Trophoblast cell (in vitro differentiated cells and primary cell): ENCODE measurements around the gene ALK.

Experiments
- DNase-seq, 2 donors: peaks; one replicate each; pipeline ENCODE4 v3.0.0-alpha.2; 2016
- H2AFZ ChIP-seq: 2 replicates; pipeline ENCODE4 v1.6.1; 2013; ENCODE audit warnings: low read length, moderate library complexity, mild to moderate bottlenecking; ENCODE audit not compliant: insufficient read depth, poor library complexity
- H2AK5ac ChIP-seq: 2 replicates; pipeline ENCODE4 v1.6.1; 2013; ENCODE audit warnings: mild to moderate bottlenecking, low read length
- H2BK120ac ChIP-seq: 2 replicates; pipeline ENCODE4 v1.6.1; 2013; ENCODE audit warnings: low read length, mild to moderate bottlenecking, moderate library complexity; ENCODE audit not compliant: insufficient read depth, poor library complexity
- H2BK12ac ChIP-seq: 2 replicates; pipeline ENCODE4 v1.6.1; 2013; ENCODE audit warnings: mild to moderate bottlenecking, low read length, moderate library complexity
- H2BK5ac ChIP-seq: 2 replicates; pipeline ENCODE4 v1.6.1; 2013; ENCODE audit warnings: low read length, low read depth, moderate library complexity, mild to moderate bottlenecking; ENCODE audit not compliant: poor library complexity
- H3K14ac ChIP-seq: 2 replicates; pipeline ENCODE4 v1.6.1; 2013; ENCODE audit warnings: mild to moderate bottlenecking, low read length
- H3K18ac ChIP-seq: 2 replicates; pipeline ENCODE4 v1.6.1; 2013; ENCODE audit warnings: mild to moderate bottlenecking, low read length
- H3K23ac ChIP-seq: 2 replicates; pipeline ENCODE4 v1.6.1; 2013; ENCODE audit warnings: low read length
- H3K27ac ChIP-seq: 2 replicates; pipeline ENCODE4 v1.5.1; 2013; ENCODE audit warnings: low read depth, mild to moderate bottlenecking, inconsistent platforms, low read length, moderate library complexity
- H3K27me3 ChIP-seq: 2 replicates; pipeline ENCODE4 v1.6.1; 2013; ENCODE audit warnings: inconsistent platforms, mild to moderate bottlenecking, low read length, moderate library complexity; ENCODE audit not compliant: insufficient read depth
- H3K36me3 ChIP-seq, 2 experiments: 1 replicate in 1 of 2; 2 replicates in 1 of 2; pipeline ENCODE4 v1.6.1; 2013; ENCODE audit warnings: low read length in 2 of 2, mild to moderate bottlenecking in 2 of 2, moderate library complexity in 1 of 2; ENCODE audit not compliant: insufficient read depth in 2 of 2, control insufficient read depth in 1 of 2
- H3K4ac ChIP-seq: 2 replicates; pipeline ENCODE4 v1.6.1; 2013; ENCODE audit warnings: low read depth, mild to moderate bottlenecking, low read length, moderate library complexity
- H3K4me1 ChIP-seq, 2 experiments: 1 replicate in 1 of 2; 2 replicates in 1 of 2; pipeline ENCODE4 v1.6.1; 2013; ENCODE audit warnings: low read length in 2 of 2, mild to moderate bottlenecking in 2 of 2, moderate library complexity in 1 of 2; ENCODE audit not compliant: insufficient read depth in 2 of 2, control insufficient read depth in 1 of 2
- H3K4me2 ChIP-seq: 2 replicates; pipeline ENCODE4 v1.6.1; 2013; ENCODE audit warnings: inconsistent platforms, mild to moderate bottlenecking, low read length, moderate library complexity
- H3K4me3 ChIP-seq: 2 replicates; pipeline ENCODE4 v1.5.1; 2013; ENCODE audit warnings: mild to moderate bottlenecking, low read depth, low read length, inconsistent platforms
- H3K79me1 ChIP-seq: one replicate; pipeline ENCODE4 v1.6.1; 2013; ENCODE audit warnings: low read length
- H3K79me2 ChIP-seq: 2 replicates; pipeline ENCODE4 v1.6.1; 2013; ENCODE audit warnings: low read length, mild to moderate bottlenecking; ENCODE audit not compliant: control insufficient read depth, insufficient read depth, poor library complexity
- H3K9ac ChIP-seq: 2 replicates; pipeline ENCODE4 v1.6.1; 2013; ENCODE audit warnings: mild to moderate bottlenecking, low read length
- H3K9me3 ChIP-seq: 2 replicates; pipeline ENCODE4 v1.6.1; 2013; ENCODE audit warnings: low read depth, mild to moderate bottlenecking, control low read depth, inconsistent platforms, low read length; ENCODE audit not compliant: insufficient read depth
- H4K12ac ChIP-seq: 2 replicates; pipeline ENCODE4 v1.6.1; 2013; ENCODE audit warnings: low read depth, mild to moderate bottlenecking, low read length, moderate library complexity
- H4K8ac ChIP-seq: 2 replicates; pipeline ENCODE4 v1.6.1; 2013; ENCODE audit warnings: low read depth, mild to moderate bottlenecking, low read length, moderate library complexity
- H4K91ac ChIP-seq: one replicate; pipeline ENCODE4 v1.6.1; 2013; ENCODE audit warnings: low read depth, mild to moderate bottlenecking, low read length, moderate library complexity
- WGBS: extraction: QIAGEN DNeasy Blood & Tissue Kit; methylation state at CpG from one replicate; pipeline ENCODE4 v1.1.7; 2013; ENCODE audit warnings: missing lambda C conversion rate; ENCODE audit not compliant: insufficient read length, insufficient coverage; ENCODE audit errors: extremely low coverage; 5-methylcytosine and 5-hydroxymethylcytosine counted together

ALK gene

GRCh38 chr2:29726976-29727375 is 194.4 kb downstream of the ALK start:
- H2AFZ ChIP-seq, result no peak overlapping the region
- no peak overlapping the region for H3K4ac ChIP-seq
- WGBS, result no CpG with 5 or more reads among the region's 2 CpGs
- H3K36me3 ChIP-seq, result no peaks in the 10 kb centered on the region
- H2BK5ac ChIP-seq, result no peak overlapping the region
- H3K4me2 ChIP-seq, result no peak overlapping the region
- H3K14ac ChIP-seq, result no peak overlapping the region
- no peaks in the 10 kb centered on the region for H3K79me2 ChIP-seq
- H3K79me1 ChIP-seq, result no peaks in the 10 kb centered on the region
- H4K91ac ChIP-seq, result no peak overlapping the region
- no peak overlapping the region for H3K18ac ChIP-seq
- H2BK120ac ChIP-seq, result no peak overlapping the region
- H3K27ac ChIP-seq, result no peak overlapping the region
- no peak overlapping the region for H3K4me3 ChIP-seq
- H3K9me3 ChIP-seq, result no peaks in the 10 kb centered on the region
- H3K23ac ChIP-seq, result no peak overlapping the region
- H2AK5ac ChIP-seq, result no peak overlapping the region
- no peak overlapping the region for H4K8ac ChIP-seq
- no peak overlapping the region for H2BK12ac ChIP-seq
- H4K12ac ChIP-seq, result no peak overlapping the region
- DNase-seq, result no peak
- no peaks in the 10 kb centered on the region for H3K4me1 ChIP-seq
- H3K9ac ChIP-seq, result no peak overlapping the region
- peaks cover under 1% of the 10 kb centered on the region for H3K27me3 ChIP-seq

- no peak overlapping the region for H2AK5ac ChIP-seq
Observed at GRCh38 chr2:29725610-29726009, 195.8 kb downstream of the ALK start.

DNA sequence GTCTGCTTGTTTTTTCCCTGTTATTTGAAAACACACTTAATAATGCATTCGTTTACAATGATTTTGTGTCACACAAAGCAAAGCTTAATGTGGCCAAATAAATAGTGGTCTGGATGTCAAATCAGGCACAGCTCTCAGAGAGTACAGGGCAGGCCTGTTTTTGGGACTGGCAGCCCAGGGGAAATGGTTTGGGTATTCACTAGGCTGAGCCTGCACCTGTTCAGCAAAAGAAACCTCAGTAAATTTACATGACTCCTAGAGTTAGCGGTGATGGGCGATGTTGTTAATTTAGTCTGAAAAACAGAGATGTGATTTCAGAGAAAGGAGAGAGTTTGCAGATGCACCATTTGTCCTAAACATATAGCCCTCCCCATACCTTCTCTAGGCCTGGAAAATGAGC is 197.1 kb downstream of the ALK start:
- Histone ChIP-seq H2BK5ac (no peak overlapping the region), H3K18ac (no peak overlapping the region), H3K9ac (no peak overlapping the region), H3K4me3 (no peak overlapping the region), H3K14ac (no peak overlapping the region), H2AK5ac (no peak overlapping the region), H3K79me2 (no peaks in the 10 kb centered on the region), H2BK120ac (no peak overlapping the region), H3K36me3 (no peaks in the 10 kb centered on the region), H2AFZ (no peak overlapping the region), H3K4me1 (no peaks in the 10 kb centered on the region), H3K9me3 (no peaks in the 10 kb centered on the region), H2BK12ac (no peak overlapping the region), H3K23ac (no peak overlapping the region), H3K4ac (no peak overlapping the region), H3K4me2 (no peak overlapping the region), H3K27ac (no peak overlapping the region), H3K27me3 (peaks cover 2% of the 10 kb centered on the region), H4K8ac (no peak overlapping the region), H4K12ac (no peak overlapping the region), H3K79me1 (no peaks in the 10 kb centered on the region), H4K91ac (no peak overlapping the region)
- WGBS, result no CpG with 5 or more reads among the region's 3 CpGs
- no peak for DNase-seq

More at GRCh38 chr2:29725610-29726009, 195.8 kb downstream of the ALK start:
- no peak overlapping the region for H3K4me3 ChIP-seq
- no peaks in the 10 kb centered on the region for H3K79me2 ChIP-seq
- no peak overlapping the region for H2BK12ac ChIP-seq
- H4K12ac ChIP-seq, result no peak overlapping the region
- no peak overlapping the region for H2AFZ ChIP-seq
- H3K4me1 ChIP-seq, result no peaks in the 10 kb centered on the region
- H3K4me2 ChIP-seq, result no peak overlapping the region
- no peak overlapping the region for H3K23ac ChIP-seq
- no peak overlapping the region for H3K4ac ChIP-seq
- no peaks in the 10 kb centered on the region for H3K9me3 ChIP-seq
- H3K27me3 ChIP-seq, result peaks cover 2% of the 10 kb centered on the region
- H3K14ac ChIP-seq, result no peak overlapping the region
- H4K8ac ChIP-seq, result no peak overlapping the region
- no peak overlapping the region for H2BK5ac ChIP-seq
- H3K79me1 ChIP-seq, result no peaks in the 10 kb centered on the region
- no CpG with 5 or more reads among the region's 2 CpGs for WGBS
- H2BK120ac ChIP-seq, result no peak overlapping the region
- no peaks in the 10 kb centered on the region for H3K36me3 ChIP-seq
- no peak overlapping the region for H4K91ac ChIP-seq
- H3K27ac ChIP-seq, result no peak overlapping the region
- no peak overlapping the region for H3K9ac ChIP-seq
- no peak overlapping the region for H3K18ac ChIP-seq
- no peak for DNase-seq

DNA sequence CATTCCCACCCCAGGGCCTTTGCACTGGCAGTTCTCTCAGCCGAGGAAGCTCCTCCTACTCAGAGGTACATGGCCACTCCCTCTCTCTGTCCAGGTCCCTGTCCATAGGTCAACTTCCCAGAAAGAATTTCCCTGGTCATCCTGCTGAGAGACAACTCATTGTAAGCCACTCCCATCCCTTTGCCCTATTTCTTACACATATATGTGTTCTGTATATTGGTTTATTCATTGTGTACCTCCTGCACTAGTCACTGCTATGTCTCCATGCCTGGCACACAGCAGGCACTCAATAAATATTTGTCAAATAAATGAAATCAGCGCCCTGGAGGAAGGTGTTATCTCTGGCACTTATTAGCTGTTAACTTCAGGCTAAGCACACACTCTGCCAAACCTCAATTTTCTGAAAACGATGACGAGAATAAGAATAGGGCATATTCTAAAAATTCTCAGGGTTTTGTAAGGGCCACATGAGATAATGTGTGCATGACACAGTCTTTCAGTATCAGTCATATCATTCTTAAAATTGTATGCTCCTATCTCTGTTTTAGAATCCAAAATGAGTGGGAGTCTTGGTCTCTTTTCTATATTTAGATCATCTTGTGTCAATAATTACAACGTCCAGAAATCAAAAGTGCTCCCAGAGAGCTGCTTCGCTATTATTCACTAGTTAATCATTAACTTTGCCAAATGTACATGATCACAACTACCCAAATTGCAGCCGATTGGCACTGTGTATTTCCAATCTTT is 198.0 kb downstream of the ALK start:
- H2AFZ ChIP-seq, result no peak overlapping the region
- no peak overlapping the region for H4K12ac ChIP-seq
- no peaks in the 10 kb centered on the region for H3K79me2 ChIP-seq
- no peaks in the 10 kb centered on the region for H3K4me1 ChIP-seq
- H3K9me3 ChIP-seq, result no peaks in the 10 kb centered on the region
- no peak overlapping the region for H2BK5ac ChIP-seq
- H4K8ac ChIP-seq, result no peak overlapping the region
- no peak overlapping the region for H3K27ac ChIP-seq
- no peak overlapping the region for H2BK120ac ChIP-seq
- no CpG with 5 or more reads among the region's 7 CpGs for WGBS
- no peak overlapping the region for H3K14ac ChIP-seq
- H2AK5ac ChIP-seq, result no peak overlapping the region
- no peaks in the 10 kb centered on the region for H3K79me1 ChIP-seq
- H2BK12ac ChIP-seq, result no peak overlapping the region
- no peaks in the 10 kb centered on the region for H3K36me3 ChIP-seq
- no peak overlapping the region for H3K4me3 ChIP-seq
- no peak overlapping the region for H3K23ac ChIP-seq
- peaks cover 2% of the 10 kb centered on the region for H3K27me3 ChIP-seq
- H4K91ac ChIP-seq, result no peak overlapping the region
- no peak overlapping the region for H3K9ac ChIP-seq
- H3K4ac ChIP-seq, result no peak overlapping the region
- DNase-seq, result no peak
- H3K18ac ChIP-seq, result no peak overlapping the region
- no peak overlapping the region for H3K4me2 ChIP-seq
